ACC112 (cell line): Measurements from ENCODE around the gene NUDT14.

Source experiments
- H2AFZ ChIP-seq: fragments of 200-600 bp; sonication (generic); one replicate; pipeline ENCODE4 v1.6.0; 2017; ENCODE audit warnings: antibody characterized with exemption, low read length; ENCODE audit not compliant: unreplicated experiment
- H3K27ac ChIP-seq: fragments of 200-600 bp; sonication (generic); 2 replicates; pipeline ENCODE4 v1.5.1; 2014; ENCODE audit warnings: low read depth, mild to moderate bottlenecking, antibody characterized with exemption, low read length, moderate library complexity
- H3K27me3 ChIP-seq: fragments of 200-600 bp; sonication (generic); 2 replicates; pipeline ENCODE4 v1.6.1; 2014; ENCODE audit warnings: mild to moderate bottlenecking, antibody characterized with exemption, low read length, moderate library complexity, mixed read lengths; ENCODE audit not compliant: insufficient read depth
- H3K36me3 ChIP-seq: fragments of 200-600 bp; sonication (generic); 2 replicates; pipeline ENCODE4 v1.6.1; 2016; ENCODE audit warnings: mild to moderate bottlenecking, antibody characterized with exemption, low read length, moderate library complexity, mixed read lengths; ENCODE audit not compliant: insufficient read depth
- H3K4me1 ChIP-seq: fragments of 200-600 bp; sonication (generic); one replicate; pipeline ENCODE4 v1.6.1; 2016; ENCODE audit warnings: low read length, mixed read lengths; ENCODE audit not compliant: insufficient read depth, unreplicated experiment, control insufficient read depth
- H3K4me3 ChIP-seq: fragments of 200-600 bp; sonication (generic); 2 replicates; pipeline ENCODE4 v1.5.1; 2014; ENCODE audit warnings: mild to moderate bottlenecking, low read depth, low read length
- H3K79me2 ChIP-seq: fragments of 200-600 bp; sonication (generic); one replicate; pipeline ENCODE4 v1.6.0; 2016; ENCODE audit warnings: low read length; ENCODE audit not compliant: control insufficient read depth, unreplicated experiment, insufficient read depth

NUDT14 gene

DNA sequence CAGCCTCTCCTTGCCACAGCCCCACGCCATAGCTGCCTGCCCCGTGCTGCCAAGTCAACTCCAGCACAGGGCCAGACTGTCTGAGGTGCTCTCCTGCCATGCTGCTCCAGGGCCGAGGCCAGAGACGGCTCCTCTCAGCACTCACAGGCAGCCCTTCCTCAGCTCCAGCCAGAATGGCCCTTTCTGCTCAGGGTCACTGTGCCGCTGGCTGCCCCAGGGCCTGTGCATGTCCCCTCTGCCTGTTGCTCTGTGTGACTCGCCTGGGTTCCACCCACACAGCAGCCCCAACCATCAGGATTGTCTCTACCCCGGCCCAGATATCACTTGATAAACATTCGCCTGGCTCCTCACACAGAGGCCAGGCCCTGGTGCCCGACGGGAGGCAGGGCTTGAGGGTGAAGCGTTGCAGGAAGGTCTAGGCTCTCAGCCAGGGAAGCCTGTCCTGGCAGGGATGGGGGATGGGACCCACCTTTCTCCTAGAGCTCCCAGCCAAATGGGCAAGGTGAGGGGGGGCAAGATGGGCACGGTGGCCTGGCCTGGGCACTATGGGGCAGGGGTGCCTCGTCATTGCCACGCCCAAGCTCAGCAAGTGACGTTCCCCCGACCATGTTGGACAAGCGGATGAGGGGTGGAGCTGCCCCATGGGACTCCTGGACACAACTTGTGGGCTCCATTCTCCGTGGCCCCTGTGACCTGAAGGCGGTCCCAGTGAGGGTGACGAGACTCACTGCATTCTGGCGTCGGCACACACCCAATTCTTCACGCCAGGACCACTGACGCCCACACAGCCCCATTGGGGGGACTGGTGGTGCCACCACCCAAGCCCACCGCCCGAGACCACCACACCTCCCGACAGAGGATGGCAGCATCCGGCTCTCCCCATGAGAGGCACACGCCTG is 39.8 kb upstream of the NUDT14 start:
- Histone ChIP-seq H3K27me3 (no peaks in the 10 kb centered on the region), H3K27ac (no peak overlapping the region), H2AFZ (no peak overlapping the region), H3K4me1 (no peaks in the 10 kb centered on the region), H3K79me2 (no peaks in the 10 kb centered on the region), H3K4me3 (no peak overlapping the region), H3K36me3 (peaks cover 3% of the 10 kb centered on the region; the same call in 1 of the 2 replicates)

GRCh38 chr14:105219753-105220152 is 38.6 kb upstream of the NUDT14 start:
- Histone ChIP-seq H2AFZ (no peak overlapping the region), H3K27me3 (no peaks in the 10 kb centered on the region), H3K36me3 (peaks cover 3% of the 10 kb centered on the region; the same call in 1 of the 2 replicates), H3K4me1 (no peaks in the 10 kb centered on the region), H3K79me2 (no peaks in the 10 kb centered on the region), H3K4me3 (no peak overlapping the region), H3K27ac (no peak overlapping the region)

DNA sequence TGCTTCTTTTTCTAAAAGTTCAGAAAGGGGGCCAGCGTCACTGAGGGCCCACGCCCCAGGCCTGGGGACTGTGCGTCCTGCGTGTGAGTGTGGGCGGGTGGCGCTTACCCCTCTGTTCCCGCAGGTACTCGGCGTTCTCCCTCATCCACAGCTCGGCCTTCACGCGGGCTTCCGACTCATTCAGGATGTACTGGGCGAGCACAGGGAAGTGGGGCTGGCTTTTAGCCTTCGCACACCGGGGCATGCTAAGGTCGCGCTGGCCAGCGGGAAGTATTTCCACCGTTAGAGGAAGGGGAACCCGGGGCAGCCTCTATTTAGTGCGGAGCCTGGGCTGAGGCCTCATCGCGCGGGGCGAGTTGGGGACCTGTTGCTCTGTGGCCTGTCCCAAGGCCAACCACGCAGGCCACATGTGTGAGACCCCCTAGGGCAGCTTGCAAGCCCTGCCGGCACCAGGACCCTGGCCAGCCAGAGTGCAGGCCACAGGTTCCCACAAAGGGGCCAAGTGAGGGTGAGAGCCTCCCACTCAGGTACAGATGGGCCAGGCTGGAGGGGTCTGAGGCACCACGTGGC is 38.0 kb upstream of the NUDT14 start:
- Histone ChIP-seq H3K4me3 (no peak overlapping the region), H3K4me1 (no peaks in the 10 kb centered on the region), H3K36me3 (peaks cover 3% of the 10 kb centered on the region; the same call in 1 of the 2 replicates), H3K27ac (no peak overlapping the region), H3K79me2 (no peaks in the 10 kb centered on the region), H3K27me3 (no peaks in the 10 kb centered on the region), H2AFZ (no peak overlapping the region)

DNA sequence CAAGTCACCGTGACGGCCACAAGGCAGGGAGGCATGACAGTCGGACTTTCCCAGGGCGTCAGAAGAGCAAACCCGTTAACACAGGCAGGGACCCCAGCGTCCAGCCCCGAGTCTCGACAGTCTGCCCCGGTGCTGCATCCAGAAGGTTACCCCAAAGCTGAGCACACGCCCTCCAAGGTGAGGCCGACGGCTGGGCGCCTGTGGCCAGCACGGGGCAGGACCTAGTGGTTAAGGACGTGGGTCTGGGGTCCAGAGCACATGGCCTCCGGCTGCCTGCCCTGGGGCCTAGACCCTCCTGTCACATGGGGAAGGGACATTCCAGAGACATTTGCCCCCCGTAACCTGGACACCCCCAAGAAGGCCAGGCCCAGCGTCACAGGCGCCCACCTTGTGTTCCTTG is 37.5 kb upstream of the NUDT14 start:
- no peaks in the 10 kb centered on the region for H3K79me2 ChIP-seq
- H3K27me3 ChIP-seq: no peaks in the 10 kb centered on the region
- no peak overlapping the region for H3K27ac ChIP-seq
- no peaks in the 10 kb centered on the region for H3K4me1 ChIP-seq
- no peak overlapping the region for H3K4me3 ChIP-seq
- H2AFZ ChIP-seq: no peak overlapping the region
- H3K36me3 ChIP-seq: no peaks in the 10 kb centered on the region; the same call in 1 of the 2 replicates

DNA sequence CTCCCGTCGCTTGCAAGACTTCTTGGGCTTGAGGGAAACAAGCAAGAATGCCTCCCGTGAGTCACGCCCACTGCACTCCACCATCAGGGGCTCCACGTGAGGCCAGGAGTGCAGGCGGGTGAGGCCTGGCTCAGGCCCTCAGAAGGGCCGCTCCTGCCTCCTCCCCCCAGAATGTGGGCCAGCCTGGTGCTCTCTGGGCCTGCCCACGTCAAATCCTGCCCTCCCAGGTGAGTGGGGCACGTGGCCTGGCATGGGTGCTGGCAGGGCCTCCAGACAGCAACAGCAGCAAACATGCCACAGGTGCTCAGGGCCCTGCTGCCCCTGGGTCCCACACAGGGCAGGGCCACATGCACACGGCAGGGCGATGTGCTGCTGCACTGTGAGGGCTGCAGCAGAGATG is 36.7 kb upstream of the NUDT14 start:
- no peak overlapping the region for H3K27ac ChIP-seq

DNA sequence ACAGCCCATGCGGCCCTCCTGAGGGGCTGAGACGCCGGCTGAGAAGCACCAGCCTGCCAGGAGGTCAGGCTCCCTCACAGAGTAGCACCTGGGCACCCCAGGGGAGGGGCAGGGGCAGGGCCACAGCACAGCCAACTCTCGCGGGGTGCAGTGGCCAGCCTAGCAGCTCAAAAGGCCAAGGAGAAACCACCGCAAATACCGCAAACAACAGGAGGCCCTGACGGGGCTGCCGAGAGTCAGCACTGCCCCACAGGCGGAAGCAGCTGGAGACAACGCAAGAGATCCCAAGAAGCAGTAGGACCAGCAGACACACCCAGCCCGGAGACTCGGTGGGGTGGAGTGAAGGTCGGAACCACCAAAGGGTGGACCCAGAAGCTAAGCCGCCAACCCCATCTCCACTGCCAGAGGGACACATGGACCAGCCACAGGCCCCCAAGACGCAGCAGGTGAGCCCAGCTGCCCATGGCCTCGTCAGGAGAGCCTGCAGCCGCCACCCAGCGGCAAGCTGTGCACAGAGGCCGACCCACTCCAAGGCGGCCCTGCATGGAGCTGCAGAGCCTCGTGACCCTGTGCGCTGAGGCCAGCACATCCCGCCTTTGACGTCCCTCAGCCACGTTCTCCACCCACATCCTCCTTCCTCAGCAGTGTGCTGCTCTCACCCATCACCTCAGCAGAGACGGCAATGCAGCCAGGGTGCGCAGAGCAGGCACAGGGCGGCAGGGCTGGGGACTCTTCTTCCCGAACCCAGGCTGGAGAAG is 35.6 kb upstream of the NUDT14 start:
- Histone ChIP-seq H3K27me3 (no peaks in the 10 kb centered on the region), H3K79me2 (no peaks in the 10 kb centered on the region), H3K27ac (no peak overlapping the region), H2AFZ (no peak overlapping the region), H3K4me1 (no peaks in the 10 kb centered on the region), H3K4me3 (no peak overlapping the region), H3K36me3 (no peaks in the 10 kb centered on the region)

More for the DNA sequence above, 36.7 kb upstream of the NUDT14 start:
- Histone ChIP-seq H3K4me3 (no peak overlapping the region), H2AFZ (no peak overlapping the region), H3K27me3 (no peaks in the 10 kb centered on the region), H3K36me3 (no peaks in the 10 kb centered on the region), H3K79me2 (no peaks in the 10 kb centered on the region), H3K4me1 (no peaks in the 10 kb centered on the region)

DNA sequence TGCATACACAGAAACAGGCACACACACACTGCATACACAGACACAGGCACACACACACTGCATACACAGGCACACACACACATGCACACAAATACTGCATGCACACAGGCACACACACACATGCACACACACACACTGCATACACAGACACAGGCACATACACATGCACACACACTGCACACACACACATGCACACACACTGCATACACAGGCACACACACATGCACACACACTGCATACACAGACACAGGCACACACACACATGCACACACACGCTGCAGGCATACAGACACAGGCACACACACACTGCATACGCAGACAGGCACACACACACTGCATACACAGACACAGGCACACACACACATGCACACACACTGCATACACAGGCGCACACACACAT is 34.5 kb upstream of the NUDT14 start:
- no peak overlapping the region for H3K4me3 ChIP-seq

DNA sequence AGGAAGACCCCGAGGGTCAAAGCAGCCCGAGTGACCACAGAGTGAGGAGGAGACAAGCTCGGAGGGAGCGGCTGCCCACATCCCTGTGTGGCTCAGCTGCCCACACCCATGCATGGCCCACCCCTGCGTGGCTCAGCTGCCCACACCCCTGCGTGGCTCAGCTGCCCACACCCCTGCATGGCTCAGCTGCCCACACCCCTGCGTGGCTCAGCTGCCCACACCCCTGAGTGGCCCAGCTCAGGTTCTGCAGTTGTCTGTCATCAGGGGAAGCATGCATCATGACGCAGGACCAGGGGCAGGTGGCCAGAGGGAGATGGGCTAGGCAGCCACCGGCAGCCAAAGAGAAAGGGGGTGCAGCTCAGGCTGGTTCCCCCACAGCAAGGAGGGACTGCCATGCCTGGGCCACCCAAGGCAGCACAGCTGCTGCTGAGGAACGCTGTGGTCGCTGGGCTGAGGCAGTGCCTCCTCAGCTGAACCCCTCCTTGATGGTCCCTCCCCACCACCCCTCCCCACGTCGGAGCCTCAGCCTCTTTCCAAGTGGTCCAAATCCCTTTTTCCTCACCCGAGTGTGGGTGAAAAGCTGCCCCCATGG is 33.3 kb upstream of the NUDT14 start:
- Histone ChIP-seq H3K4me3 (no peak overlapping the region), H3K27ac (no peak overlapping the region), H3K36me3 (no peaks in the 10 kb centered on the region), H3K27me3 (no peaks in the 10 kb centered on the region), H3K4me1 (no peaks in the 10 kb centered on the region), H2AFZ (no peak overlapping the region), H3K79me2 (no peaks in the 10 kb centered on the region)

More for the DNA sequence above, 34.5 kb upstream of the NUDT14 start:
- H3K4me1 ChIP-seq: no peaks in the 10 kb centered on the region
- no peaks in the 10 kb centered on the region for H3K27me3 ChIP-seq
- H3K79me2 ChIP-seq: no peaks in the 10 kb centered on the region
- no peak overlapping the region for H3K27ac ChIP-seq
- no peaks in the 10 kb centered on the region for H3K36me3 ChIP-seq
- no peak overlapping the region for H2AFZ ChIP-seq

- Histone ChIP-seq H3K27ac (no peak overlapping the region), H3K4me1 (no peaks in the 10 kb centered on the region), H3K27me3 (no peaks in the 10 kb centered on the region), H3K4me3 (no peak overlapping the region), H3K79me2 (no peaks in the 10 kb centered on the region), H2AFZ (no peak overlapping the region), H3K36me3 (no peaks in the 10 kb centered on the region)
These were observed 32.2 kb upstream of the NUDT14 start for GRCh38 chr14:105213361-105213760.

- Histone ChIP-seq H3K36me3 (no peaks in the 10 kb centered on the region), H3K27ac (no peak overlapping the region), H2AFZ (no peak overlapping the region), H3K4me1 (no peaks in the 10 kb centered on the region), H3K4me3 (no peak overlapping the region), H3K79me2 (no peaks in the 10 kb centered on the region), H3K27me3 (no peaks in the 10 kb centered on the region)
These were observed 31.6 kb upstream of the NUDT14 start for GRCh38 chr14:105212541-105213300.
